Dendritic cell treated with granulocyte-macrophage colony-stimulating factor and Interleukin-4, amounts not matched to agents 40 ng/mL and 50 ng/mL, for 4 days (primary cell): ENCODE results near the gene RFC4.
A peak's percentile ranks its signal among the peaks of the same experiment; 100 is the strongest.

Experiments
- H3K27ac Mint-ChIP-seq: one replicate; pipeline ENCODE4 v1.8.0; 2022; ENCODE audit warnings: mild to moderate bottlenecking, mixed read lengths
- H3K27me3 Mint-ChIP-seq: one replicate; pipeline ENCODE4 v1.8.0; 2022; ENCODE audit warnings: mild to moderate bottlenecking, mixed read lengths
- H3K36me3 Mint-ChIP-seq: one replicate; pipeline ENCODE4 v1.8.0; 2022; ENCODE audit warnings: low read depth, mixed read lengths
- H3K4me1 Mint-ChIP-seq: one replicate; pipeline ENCODE4 v1.8.0; 2022; ENCODE audit warnings: low read depth, mixed read lengths
- H3K4me3 Mint-ChIP-seq: one replicate; pipeline ENCODE4 v1.8.0; 2022; ENCODE audit warnings: mild to moderate bottlenecking, moderate library complexity, mixed read lengths
- H3K9me3 Mint-ChIP-seq: one replicate; pipeline ENCODE4 v1.8.0; 2022; ENCODE audit warnings: mixed read lengths
- intact Hi-C: fragments of 100-400 bp; cut with micrococcal nuclease; formaldehyde crosslinking; loops from one replicate; pipeline ENCODE4 v1.15.0; 2022

RFC4 gene

GRCh38 chr3:186788482-186789370 lies 17.6 kb downstream of the RFC4 start:
- H3K27me3 Mint-ChIP-seq: no peaks in the 10 kb centered on the region
- intact Hi-C loops: loop anchor here (5.0 kb wide), 1 partner anchor 34 kb away; no protein-coding TSS in a partner anchor
- peaks cover 26% of the 10 kb centered on the region for H3K4me1 Mint-ChIP-seq
- H3K4me3 Mint-ChIP-seq: no peak overlapping the region
- H3K36me3 Mint-ChIP-seq: peaks cover 89% of the 10 kb centered on the region
- H3K27ac Mint-ChIP-seq: no peak overlapping the region
- H3K9me3 Mint-ChIP-seq: no peaks in the 10 kb centered on the region

- Mint-ChIP-seq H3K4me3 (no peak overlapping the region), H3K36me3 (peaks cover 90% of the 10 kb centered on the region), H3K9me3 (no peaks in the 10 kb centered on the region), H3K27me3 (no peaks in the 10 kb centered on the region), H3K27ac (no peak overlapping the region), H3K4me1 (peaks cover 26% of the 10 kb centered on the region)
- intact Hi-C loops: loop anchor here (5.0 kb wide), 1 partner anchor 34 kb away; no protein-coding TSS in a partner anchor
These were observed 18.4 kb downstream of the RFC4 start for GRCh38 chr3:186787642-186788481.

DNA sequence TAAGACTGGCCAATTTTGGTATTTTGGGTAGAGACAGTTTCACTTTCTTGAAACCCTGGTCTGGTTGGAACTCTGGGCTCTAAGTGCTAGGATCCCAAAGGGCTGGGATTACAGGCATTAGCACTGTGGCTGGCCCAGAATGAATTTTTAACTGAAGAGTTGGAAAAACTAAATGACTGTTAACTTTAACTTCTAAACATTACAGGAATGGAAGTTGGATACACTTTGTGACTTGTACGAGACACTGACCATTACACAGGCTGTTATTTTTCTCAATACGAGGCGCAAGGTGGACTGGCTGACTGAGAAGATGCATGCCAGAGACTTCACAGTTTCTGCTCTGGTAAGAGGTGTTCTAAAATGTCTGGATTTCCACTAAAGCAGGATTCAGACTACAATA lies 19.4 kb downstream of the RFC4 start:
- Mint-ChIP-seq H3K36me3 (peaks cover 88% of the 10 kb centered on the region), H3K9me3 (no peaks in the 10 kb centered on the region), H3K27ac (no peak overlapping the region), H3K27me3 (no peaks in the 10 kb centered on the region), H3K4me3 (no peak overlapping the region), H3K4me1 (peaks cover 26% of the 10 kb centered on the region)
- intact Hi-C loops: loop anchor here (5.0 kb wide), 1 partner anchor 35 kb away; no protein-coding TSS in a partner anchor

DNA sequence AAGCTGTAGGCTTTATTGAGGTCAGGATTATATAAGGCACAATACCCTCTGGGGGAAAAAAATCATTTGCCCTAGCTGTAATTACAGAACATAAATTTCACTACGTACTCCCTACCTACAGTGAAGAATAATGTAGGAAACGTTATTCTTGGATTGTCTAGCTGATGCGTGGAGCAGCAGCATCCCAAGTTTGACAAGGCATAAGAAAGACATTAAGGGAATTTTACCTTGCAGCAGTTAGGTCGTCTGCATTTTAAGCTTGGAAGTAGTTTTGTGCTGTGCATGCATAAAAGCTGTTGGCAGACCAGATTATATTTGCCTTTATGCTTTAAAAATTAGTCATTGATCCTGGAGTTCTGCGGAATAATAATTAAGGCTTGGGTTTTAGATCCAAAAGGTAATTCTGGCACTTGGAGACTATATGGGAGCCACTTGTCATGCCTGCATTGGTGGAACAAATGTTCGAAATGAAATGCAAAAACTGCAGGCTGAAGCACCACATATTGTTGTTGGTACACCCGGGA lies 20.7 kb downstream of the RFC4 start:
- Mint-ChIP-seq H3K36me3 (peaks cover 80% of the 10 kb centered on the region), H3K4me3 (peak overlapping the region; percentile 86), H3K27ac (peak overlapping the region; percentile 37), H3K27me3 (no peaks in the 10 kb centered on the region), H3K4me1 (peaks cover 26% of the 10 kb centered on the region), H3K9me3 (no peaks in the 10 kb centered on the region)
- intact Hi-C loops: loop anchor here (5.0 kb wide), 1 partner anchor 37 kb away; no protein-coding TSS in a partner anchor

GRCh38 chr3:186784820-186785494 lies 21.3 kb downstream of the RFC4 start:
- intact Hi-C loops: loop anchor here (5.0 kb wide), 2 partner anchors 37 to 213 kb away; partner anchors contain the start of gene DNAJB11

GRCh38 chr3:186783731-186784515 lies 22.4 kb downstream of the RFC4 start:
- H3K36me3 Mint-ChIP-seq: peaks cover 64% of the 10 kb centered on the region
- no peaks in the 10 kb centered on the region for H3K9me3 Mint-ChIP-seq
- H3K27ac Mint-ChIP-seq: peak overlapping the region; percentile 96
- peak overlapping the region; percentile 86 for H3K4me3 Mint-ChIP-seq
- peaks cover 3% of the 10 kb centered on the region for H3K27me3 Mint-ChIP-seq
- peaks cover 26% of the 10 kb centered on the region for H3K4me1 Mint-ChIP-seq
- intact Hi-C loops: loop anchor here (1.0 to 5.0 kb wide), 2 partner anchors 12 to 212 kb away; partner anchors contain the start of gene DNAJB11

More at GRCh38 chr3:186784820-186785494, 21.3 kb downstream of the RFC4 start:
- Mint-ChIP-seq H3K27ac (peak overlapping the region; percentile 96), H3K36me3 (peaks cover 74% of the 10 kb centered on the region), H3K27me3 (no peaks in the 10 kb centered on the region), H3K4me1 (peaks cover 26% of the 10 kb centered on the region), H3K4me3 (peak overlapping the region; percentile 86), H3K9me3 (no peaks in the 10 kb centered on the region)

GRCh38 chr3:186783058-186783730 lies 23.1 kb downstream of the RFC4 start, which contains the start of gene EIF4A2:
Gene EIF4A2 (plus strand): TSS chr3:186783577. CDS start chr3:186783611, 34 bp downstream.
- peaks cover 57% of the 10 kb centered on the region for H3K36me3 Mint-ChIP-seq

GRCh38 chr3:186782542-186783057 lies 23.7 kb downstream of the RFC4 start:
- Mint-ChIP-seq H3K9me3 (no peaks in the 10 kb centered on the region), H3K4me3 (peak overlapping the region; percentile 86), H3K4me1 (peaks cover 20% of the 10 kb centered on the region), H3K36me3 (peaks cover 51% of the 10 kb centered on the region), H3K27ac (peak overlapping the region; percentile 96), H3K27me3 (peaks cover 3% of the 10 kb centered on the region)
- intact Hi-C loops: loop anchor here (1.0 to 5.0 kb wide), 2 partner anchors 10 to 210 kb away; partner anchors contain the start of gene DNAJB11

More at GRCh38 chr3:186783058-186783730, 23.1 kb downstream of the RFC4 start, which contains the start of gene EIF4A2:
- H3K27ac Mint-ChIP-seq: peak within 1 kb of the TSS; percentile 96
- H3K27me3 Mint-ChIP-seq: peaks cover 3% of the 10 kb centered on the region
- peaks cover 26% of the 10 kb centered on the region for H3K4me1 Mint-ChIP-seq
- intact Hi-C loops: loop anchor here (1.0 to 5.0 kb wide), 2 partner anchors 11 to 211 kb away; partner anchors contain the start of gene DNAJB11
- peak within 1 kb of the TSS; percentile 86 for H3K4me3 Mint-ChIP-seq
- H3K9me3 Mint-ChIP-seq: no peaks in the 10 kb centered on the region

- no peaks in the 10 kb centered on the region for H3K9me3 Mint-ChIP-seq
- peaks cover 6% of the 10 kb centered on the region for H3K27me3 Mint-ChIP-seq
- H3K36me3 Mint-ChIP-seq: peaks cover 17% of the 10 kb centered on the region
- H3K4me1 Mint-ChIP-seq: no peaks in the 10 kb centered on the region
- H3K27ac Mint-ChIP-seq: no peak overlapping the region
- no peak overlapping the region for H3K4me3 Mint-ChIP-seq
- intact Hi-C loops: loop anchor here (10.0 kb wide), 1 partner anchor 684 kb away; no protein-coding TSS in a partner anchor
These were observed 27.1 kb downstream of the RFC4 start for GRCh38 chr3:186779204-186779603.

DNA sequence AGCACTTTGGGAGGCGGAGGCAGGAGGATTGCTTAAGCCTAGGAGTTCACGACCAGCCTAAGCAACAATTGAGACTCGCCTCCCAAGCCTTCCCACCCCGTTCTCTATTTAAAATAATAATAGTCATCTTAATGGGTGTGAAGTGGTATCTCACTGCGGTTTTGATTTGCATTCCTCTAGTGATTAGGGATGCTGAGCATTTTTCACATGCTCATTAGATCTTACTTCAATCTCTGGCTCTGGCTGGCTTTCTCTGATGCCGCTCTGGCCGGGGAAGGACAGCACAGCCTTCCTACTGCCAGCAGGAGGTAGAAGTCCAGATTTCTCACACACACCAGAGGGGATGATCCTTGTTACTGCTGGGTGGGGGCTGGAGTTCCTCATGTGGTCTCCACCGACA lies 30.3 kb downstream of the RFC4 start:
- H3K36me3 Mint-ChIP-seq: no peaks in the 10 kb centered on the region
- H3K27me3 Mint-ChIP-seq: peaks cover 6% of the 10 kb centered on the region
- H3K27ac Mint-ChIP-seq: no peak overlapping the region
- peaks cover 18% of the 10 kb centered on the region for H3K4me1 Mint-ChIP-seq
- H3K4me3 Mint-ChIP-seq: no peak overlapping the region
- intact Hi-C loops: loop anchor here (10.0 kb wide), 1 partner anchor 681 kb away; no protein-coding TSS in a partner anchor
- no peaks in the 10 kb centered on the region for H3K9me3 Mint-ChIP-seq

DNA sequence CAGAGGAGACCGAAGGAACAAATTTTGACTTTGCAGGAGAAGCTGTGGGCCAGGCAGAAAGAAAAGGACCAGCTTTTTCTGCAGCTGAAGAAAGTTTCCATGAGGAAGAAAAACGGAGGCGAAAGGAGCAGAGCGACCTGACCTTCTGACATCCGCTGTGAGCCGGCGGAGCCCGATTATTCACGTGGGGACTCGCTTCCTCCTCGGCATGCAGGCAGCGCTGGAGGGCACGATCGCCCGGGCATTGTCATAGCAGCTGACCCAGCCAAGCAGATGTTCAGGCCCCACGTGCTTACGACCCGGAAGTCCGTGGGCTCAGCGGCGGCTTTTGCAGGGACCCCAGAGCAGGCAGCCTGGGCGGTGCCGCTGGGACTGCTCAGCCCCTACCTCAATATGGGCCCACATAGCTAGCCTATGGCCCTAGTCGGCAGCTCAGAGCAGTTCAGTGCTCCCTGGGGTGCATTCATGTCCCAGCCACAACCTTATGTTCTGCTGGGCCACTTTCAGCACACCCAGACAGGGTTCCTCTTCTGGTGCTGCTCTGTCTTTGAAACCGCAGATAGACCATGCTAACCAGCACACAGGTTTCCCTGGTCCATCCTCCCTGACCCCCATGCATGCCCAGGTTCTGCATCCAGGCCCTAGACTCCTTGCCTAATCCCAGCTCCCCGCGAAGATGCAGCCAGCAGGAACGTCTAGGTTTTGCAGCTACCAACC lies 33.4 kb downstream of the RFC4 start:
- Mint-ChIP-seq H3K27ac (peak overlapping the region; percentile 90), H3K9me3 (no peaks in the 10 kb centered on the region), H3K27me3 (peaks cover 3% of the 10 kb centered on the region), H3K4me3 (peak overlapping the region; percentile 88), H3K36me3 (no peaks in the 10 kb centered on the region), H3K4me1 (peaks cover 18% of the 10 kb centered on the region)
- intact Hi-C loops: loop anchor here (1.0 to 10.0 kb wide), 2 partner anchors 10 to 678 kb away; partner anchors contain the start of gene EIF4A2
